ENCODE data around the gene WDR37.
"Not testable (repeated sequence)": the region's sequence is repeated elsewhere in the genome, so short reads cannot be mapped to it uniquely, and the experiment has no call there.

The WDR37 gene

GRCh38 chr10:1109795-1110673, 53.8 kb downstream of the WDR37 start:
- DNase-seq: peak; percentile 75

GRCh38 chr10:1110674-1111119, 54.5 kb downstream of the WDR37 start:
- DNase-seq: no peak

GRCh38 chr10:1114315-1114714, 58.1 kb downstream of the WDR37 start:
- DNase-seq: no peak

- no peak for DNase-seq
Observed at GRCh38 chr10:1114719-1115606, 58.8 kb downstream of the WDR37 start.

- no peak for DNase-seq
Observed at GRCh38 chr10:1115607-1115955, 59.4 kb downstream of the WDR37 start.

GRCh38 chr10:1116051-1116450, 59.9 kb downstream of the WDR37 start:
- no peak for DNase-seq

- no peak for DNase-seq
Observed at GRCh38 chr10:1116696-1117280, 60.6 kb downstream of the WDR37 start.

- DNase-seq: no peak
Observed at GRCh38 chr10:1117651-1118050, 61.5 kb downstream of the WDR37 start.

GRCh38 chr10:1118318-1118717, 62.1 kb downstream of the WDR37 start:
- DNase-seq: not testable (repeated sequence)

- no peak for DNase-seq
Observed at GRCh38 chr10:1119027-1119426, 62.8 kb downstream of the WDR37 start.

- DNase-seq: no peak
Observed at GRCh38 chr10:1119501-1119900, 63.3 kb downstream of the WDR37 start.

GRCh38 chr10:1120306-1120705, 64.1 kb downstream of the WDR37 start:
- DNase-seq: no peak

GRCh38 chr10:1120801-1121211, 64.6 kb downstream of the WDR37 start:
- no peak for DNase-seq

- DNase-seq: no peak
Observed at GRCh38 chr10:1121271-1121970, 65.2 kb downstream of the WDR37 start.

- no peak for DNase-seq
Observed at GRCh38 chr10:1122349-1122748, 66.2 kb downstream of the WDR37 start.

GRCh38 chr10:1123198-1123597, 67.0 kb downstream of the WDR37 start:
- no peak for DNase-seq

- no peak for DNase-seq
Observed at GRCh38 chr10:1123972-1124371, 67.8 kb downstream of the WDR37 start.

- no peak for DNase-seq
Observed at GRCh38 chr10:1124796-1125195, 68.6 kb downstream of the WDR37 start.

GRCh38 chr10:1126461-1126860, 70.3 kb downstream of the WDR37 start:
- DNase-seq: no peak

- no peak for DNase-seq
Observed at GRCh38 chr10:1127629-1128028, 71.4 kb downstream of the WDR37 start.

GRCh38 chr10:1128115-1128514, 71.9 kb downstream of the WDR37 start:
- no peak for DNase-seq

GRCh38 chr10:1128649-1129048, 72.5 kb downstream of the WDR37 start:
- DNase-seq: no peak

- DNase-seq: no peak
Observed at GRCh38 chr10:1130226-1130625, 74.0 kb downstream of the WDR37 start.

Data from HCEC 1CT (cell line).